ENCODE measurements around the gene OR2AP1. TPM values are rescaled to one million over a fixed set of nuclear protein-coding genes. Genes with fewer than 3 reads are reported as not detected.
"Not testable (repeated sequence)": the region's sequence is repeated elsewhere in the genome, so short reads cannot be mapped to it uniquely, and the experiment has no call there.

OR2AP1 gene
- total RNA-seq = not detected
- not detected for polyA plus RNA-seq

GRCh38 chr12:55572168-55572567, at the start of gene OR2AP1:
TSS of gene OR2AP1 (plus strand) at chr12:55572468. CDS start at chr12:55574415, 1,947 bp downstream.
- H3K4me1 ChIP-seq = no peaks in the 10 kb centered on the region
- no peak within 1 kb of the TSS for H3K4me3 ChIP-seq
- 91 to 94% methylated on average over 1 of the region's 1 CpG for WGBS, 2 donors
- no peak within 1 kb of the TSS for H3K27ac ChIP-seq
- H3K9me3 ChIP-seq = peaks cover 0 to 11% (median 5%) of the 10 kb centered on the region in 4 donors
- no peaks in the 10 kb centered on the region for H3K36me3 ChIP-seq
- DNase-seq = no peak
- intact Hi-C loops (cut with DNase I) = no loop called here
- H3K27me3 ChIP-seq = no peaks in the 10 kb centered on the region
- TF ChIP-seq EP300 (IDR thresholded peaks at IDR 0.05) = no peak
- no peak for TF ChIP-seq POLR2AphosphoS5 (IDR thresholded peaks at IDR 0.05)
- no peak for TF ChIP-seq POLR2A (IDR thresholded peaks at IDR 0.05)
- TF ChIP-seq, protein P1, sequence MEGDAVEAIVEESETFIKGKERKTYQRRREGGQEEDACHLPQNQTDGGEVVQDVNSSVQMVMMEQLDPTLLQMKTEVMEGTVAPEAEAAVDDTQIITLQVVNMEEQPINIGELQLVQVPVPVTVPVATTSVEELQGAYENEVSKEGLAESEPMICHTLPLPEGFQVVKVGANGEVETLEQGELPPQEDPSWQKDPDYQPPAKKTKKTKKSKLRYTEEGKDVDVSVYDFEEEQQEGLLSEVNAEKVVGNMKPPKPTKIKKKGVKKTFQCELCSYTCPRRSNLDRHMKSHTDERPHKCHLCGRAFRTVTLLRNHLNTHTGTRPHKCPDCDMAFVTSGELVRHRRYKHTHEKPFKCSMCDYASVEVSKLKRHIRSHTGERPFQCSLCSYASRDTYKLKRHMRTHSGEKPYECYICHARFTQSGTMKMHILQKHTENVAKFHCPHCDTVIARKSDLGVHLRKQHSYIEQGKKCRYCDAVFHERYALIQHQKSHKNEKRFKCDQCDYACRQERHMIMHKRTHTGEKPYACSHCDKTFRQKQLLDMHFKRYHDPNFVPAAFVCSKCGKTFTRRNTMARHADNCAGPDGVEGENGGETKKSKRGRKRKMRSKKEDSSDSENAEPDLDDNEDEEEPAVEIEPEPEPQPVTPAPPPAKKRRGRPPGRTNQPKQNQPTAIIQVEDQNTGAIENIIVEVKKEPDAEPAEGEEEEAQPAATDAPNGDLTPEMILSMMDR (IDR thresholded peaks at IDR 0.05) = no peak

- H3K36me3 ChIP-seq; H3K4me1 ChIP-seq; H3K4me3 ChIP-seq; DNase-seq; H3K27me3 ChIP-seq; intact Hi-C loops (cut with DNase I); H3K27ac ChIP-seq; H3K9me3 ChIP-seq: not testable (repeated sequence)
- WGBS, 2 donors = 71 to 85% methylated on average over 2 of the region's 2 CpGs
Observed at GRCh38 chr12:55548235-55548634, 24.0 kb upstream of the OR2AP1 start.

DNA sequence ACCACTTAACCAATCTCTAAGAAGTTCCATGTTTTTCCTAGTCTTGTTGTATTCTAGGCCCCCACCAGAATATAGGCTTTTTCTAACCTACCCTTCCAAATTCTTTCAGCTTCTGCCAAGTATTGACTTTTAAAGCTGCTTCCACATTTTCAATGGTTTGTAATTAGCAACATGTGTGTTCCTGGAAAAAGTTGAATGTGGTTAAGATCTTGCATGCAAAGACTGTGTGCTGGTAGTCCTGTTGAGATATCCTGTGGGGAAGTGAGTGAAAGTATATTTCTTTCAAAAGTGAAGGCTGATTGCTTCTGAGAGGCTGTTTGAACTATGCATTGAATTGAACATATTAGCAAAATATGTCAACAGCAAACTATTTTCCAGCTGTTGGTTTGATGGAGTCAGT, 23.5 kb upstream of the OR2AP1 start:
- H3K27me3 ChIP-seq = no peaks in the 10 kb centered on the region
- TF ChIP-seq, protein P1 (IDR thresholded peaks at IDR 0.05) = no peak
- TF ChIP-seq EP300 (IDR thresholded peaks at IDR 0.05) (no peak), POLR2AphosphoS5 (IDR thresholded peaks at IDR 0.05) (no peak), POLR2A (IDR thresholded peaks at IDR 0.05) (no peak)
- H3K4me3 ChIP-seq = no peak overlapping the region
- H3K36me3 ChIP-seq = no peaks in the 10 kb centered on the region
- intact Hi-C loops (cut with DNase I) = no loop called here
- H3K27ac ChIP-seq = no peak overlapping the region
- no peaks in the 10 kb centered on the region for H3K4me1 ChIP-seq
- peaks cover 0 to 4% (median 0%) of the 10 kb centered on the region in 4 donors for H3K9me3 ChIP-seq
- DNase-seq = no peak

DNA sequence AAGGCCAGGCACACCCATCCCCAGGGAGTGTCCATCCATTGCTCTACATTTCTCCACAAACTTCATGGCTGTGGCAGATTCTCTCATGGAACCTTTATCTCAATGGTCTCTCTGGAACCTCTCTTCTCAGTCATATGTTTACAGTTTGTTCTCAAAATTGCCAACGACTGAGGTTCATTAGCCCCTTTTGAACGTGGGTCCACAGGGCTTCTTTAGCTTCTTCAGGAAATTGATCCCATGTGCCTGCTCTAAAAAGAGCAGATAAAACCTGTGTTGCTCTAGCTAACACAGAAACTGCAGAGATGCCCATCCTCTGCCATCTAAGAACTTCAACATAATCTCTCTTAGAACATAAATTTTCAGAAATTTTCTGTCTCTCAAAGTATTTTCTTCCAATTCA, 23.0 kb upstream of the OR2AP1 start, which contains the start of gene OR6C4:
TSS of gene OR6C4 (plus strand) at position 301 of the 400 bp plus-strand sequence. CDS start 1,625 bp downstream, outside the sequence.
- WGBS, 2 donors = 54% methylated on average over 2 of the region's 2 CpGs
- H3K27me3 ChIP-seq = no peaks in the 10 kb centered on the region
- peaks cover 0 to 4% (median 0%) of the 10 kb centered on the region in 4 donors for H3K9me3 ChIP-seq
- TF ChIP-seq POLR2AphosphoS5 (IDR thresholded peaks at IDR 0.05) (no peak), POLR2A (IDR thresholded peaks at IDR 0.05) (no peak), EP300 (IDR thresholded peaks at IDR 0.05) (no peak)
- TF ChIP-seq, protein P1 (IDR thresholded peaks at IDR 0.05) = no peak
- H3K4me3 ChIP-seq = no peak within 1 kb of the TSS
- no peaks in the 10 kb centered on the region for H3K36me3 ChIP-seq
- no peak for DNase-seq
- no peak within 1 kb of the TSS for H3K27ac ChIP-seq
- no peaks in the 10 kb centered on the region for H3K4me1 ChIP-seq
- intact Hi-C loops (cut with DNase I) = no loop called here

- peaks cover 0 to 10% (median 2%) of the 10 kb centered on the region in 4 donors for H3K9me3 ChIP-seq
- no peak overlapping the region for H3K4me3 ChIP-seq
- no peak for DNase-seq
- no peaks in the 10 kb centered on the region for H3K27me3 ChIP-seq
- H3K36me3 ChIP-seq = no peaks in the 10 kb centered on the region
- TF ChIP-seq EP300 (IDR thresholded peaks at IDR 0.05) = no peak
- TF ChIP-seq POLR2AphosphoS5 (IDR thresholded peaks at IDR 0.05) = no peak
- intact Hi-C loops (cut with DNase I) = no loop called here
- H3K27ac ChIP-seq = no peak overlapping the region
- no peaks in the 10 kb centered on the region for H3K4me1 ChIP-seq
Observed at GRCh38 chr12:55554296-55554695, 18.0 kb upstream of the OR2AP1 start.

GRCh38 chr12:55570060-55570459, 2.2 kb upstream of the OR2AP1 start:
- H3K9me3 ChIP-seq = peaks cover 0 to 11% (median 5%) of the 10 kb centered on the region in 4 donors
- intact Hi-C loops (cut with DNase I); H3K27me3 ChIP-seq; H3K4me1 ChIP-seq; DNase-seq; H3K27ac ChIP-seq; H3K4me3 ChIP-seq; H3K36me3 ChIP-seq: not testable (repeated sequence)

- WGBS, 2 donors = 96% methylated on average over 1 of the region's 1 CpG
- not testable (repeated sequence) for DNase-seq
Observed at GRCh38 chr12:55570689-55571088, 1.6 kb upstream of the OR2AP1 start.

More at GRCh38 chr12:55570689-55571088, 1.6 kb upstream of the OR2AP1 start:
- H3K4me3 ChIP-seq; H3K27me3 ChIP-seq; H3K36me3 ChIP-seq; H3K27ac ChIP-seq; intact Hi-C loops (cut with DNase I); H3K4me1 ChIP-seq: not testable (repeated sequence)
- peaks cover 0 to 11% (median 5%) of the 10 kb centered on the region in 4 donors for H3K9me3 ChIP-seq

Data from sigmoid colon (tissue), 7 donors.